HCT116 (cell line): Measurements from ENCODE around the gene RAI1.
"Not testable (repeated sequence)": the region's sequence is repeated elsewhere in the genome, so short reads cannot be mapped to it uniquely, and the experiment has no call there.

Source experiments
- CEBPB ChIP-seq: IDR thresholded peaks from 2 replicates; pipeline ENCODE4 v1.6.1; 2012; ENCODE audit warnings: low read depth
- EZH2 ChIP-seq: fragments of 200-600 bp; sonication (generic); IDR thresholded peaks from 2 replicates; pipeline ENCODE4 v1.6.1; 2017; ENCODE audit warnings: antibody characterized with exemption, mixed run types
- MAX ChIP-seq: IDR thresholded peaks from 2 replicates; pipeline ENCODE4 v1.6.1; 2012
- POLR2A ChIP-seq: IDR thresholded peaks from 2 replicates; pipeline ENCODE4 v1.7.0; 2011; ENCODE audit warnings: borderline replicate concordance; ENCODE audit not compliant: insufficient read depth, insufficient read length; ENCODE audit errors: extremely low read depth
- POLR2AphosphoS5 ChIP-seq: IDR thresholded peaks from 2 replicates; pipeline ENCODE4 v1.6.1; 2011; ENCODE audit warnings: mild to moderate bottlenecking, low read depth, low read length, moderate library complexity
- SRF ChIP-seq: IDR thresholded peaks from 2 replicates; pipeline ENCODE4 v1.6.1; 2012; ENCODE audit warnings: low read depth
- ZFX ChIP-seq: fragments of 450-650 bp; IDR thresholded peaks from 2 replicates; pipeline ENCODE4 v1.6.1; 2017
- TF ChIP-seq, protein P1 (sequence below), 3 experiments: fragments of 200-600 bp in 1 of 3; sonication (generic) in 1 of 3; IDR thresholded peaks in 2 of 3; conservative IDR thresholded peaks in 1 of 3; 2 replicates each; pipeline ENCODE4 v1.5.1; 2012 to 2017; ENCODE audit warnings: low read depth in 2 of 3, low read length in 2 of 3, antibody characterized with exemption in 1 of 3, borderline replicate concordance in 1 of 3, control low read depth in 1 of 3, mild to moderate bottlenecking in 1 of 3, mixed read lengths in 1 of 3, mixed run types in 1 of 3, moderate library complexity in 1 of 3; ENCODE audit not compliant: insufficient read depth in 1 of 3
- TF ChIP-seq, protein P2 (sequence below): IDR thresholded peaks from 2 replicates; pipeline ENCODE4 v1.6.1; 2012

DNA sequence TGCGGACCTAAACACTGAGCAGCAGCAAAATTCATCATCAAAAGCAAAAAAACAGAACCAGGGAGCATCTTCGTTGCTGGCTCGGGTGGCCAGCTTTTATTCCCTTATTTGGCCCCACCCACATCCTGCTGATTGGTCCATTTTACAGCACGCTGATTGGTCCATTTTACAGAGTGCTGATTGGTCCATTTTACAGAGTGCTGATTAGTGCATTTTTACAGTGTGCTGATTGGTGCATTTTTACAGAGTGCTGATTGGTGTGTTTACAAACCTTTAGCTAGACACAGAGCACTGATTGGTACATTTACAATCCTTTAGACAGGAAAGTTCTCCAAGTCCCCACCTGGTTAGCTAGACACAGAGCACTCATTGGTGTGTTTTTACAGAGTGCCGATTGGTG, 48.6 kb upstream of the RAI1 start:
- not testable (repeated sequence) for TF ChIP-seq POLR2AphosphoS5, POLR2A, SRF, EZH2, CEBPB, ZFX, MAX
- TF ChIP-seq, protein P1, sequence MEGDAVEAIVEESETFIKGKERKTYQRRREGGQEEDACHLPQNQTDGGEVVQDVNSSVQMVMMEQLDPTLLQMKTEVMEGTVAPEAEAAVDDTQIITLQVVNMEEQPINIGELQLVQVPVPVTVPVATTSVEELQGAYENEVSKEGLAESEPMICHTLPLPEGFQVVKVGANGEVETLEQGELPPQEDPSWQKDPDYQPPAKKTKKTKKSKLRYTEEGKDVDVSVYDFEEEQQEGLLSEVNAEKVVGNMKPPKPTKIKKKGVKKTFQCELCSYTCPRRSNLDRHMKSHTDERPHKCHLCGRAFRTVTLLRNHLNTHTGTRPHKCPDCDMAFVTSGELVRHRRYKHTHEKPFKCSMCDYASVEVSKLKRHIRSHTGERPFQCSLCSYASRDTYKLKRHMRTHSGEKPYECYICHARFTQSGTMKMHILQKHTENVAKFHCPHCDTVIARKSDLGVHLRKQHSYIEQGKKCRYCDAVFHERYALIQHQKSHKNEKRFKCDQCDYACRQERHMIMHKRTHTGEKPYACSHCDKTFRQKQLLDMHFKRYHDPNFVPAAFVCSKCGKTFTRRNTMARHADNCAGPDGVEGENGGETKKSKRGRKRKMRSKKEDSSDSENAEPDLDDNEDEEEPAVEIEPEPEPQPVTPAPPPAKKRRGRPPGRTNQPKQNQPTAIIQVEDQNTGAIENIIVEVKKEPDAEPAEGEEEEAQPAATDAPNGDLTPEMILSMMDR (IDR thresholded peaks at IDR 0.05 in 2 of 3, conservative IDR thresholded peaks at IDR 0.05 in 1 of 3; ENCODE audit: borderline replicate concordance in 1 of 3, insufficient read depth in 1 of 3, low read depth in 2 of 3, low read length in 2 of 3) = not testable (repeated sequence)
- TF ChIP-seq, protein P2, sequence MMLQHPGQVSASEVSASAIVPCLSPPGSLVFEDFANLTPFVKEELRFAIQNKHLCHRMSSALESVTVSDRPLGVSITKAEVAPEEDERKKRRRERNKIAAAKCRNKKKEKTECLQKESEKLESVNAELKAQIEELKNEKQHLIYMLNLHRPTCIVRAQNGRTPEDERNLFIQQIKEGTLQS = not testable (repeated sequence)
